ENCODE measurements around the gene GMCL2.

GMCL2 gene

GRCh38 chr5:178209334-178210072 is 22.3 kb upstream of the GMCL2 start:
- no peak for TF ChIP-seq CTCF (conservative IDR thresholded peaks at IDR 0.05)
- H3K27ac ChIP-seq, result no peak overlapping the region

GRCh38 chr5:178208540-178209227 is 21.5 kb upstream of the GMCL2 start:
- no peak for TF ChIP-seq CTCF (conservative IDR thresholded peaks at IDR 0.05)
- H3K27ac ChIP-seq, result no peak overlapping the region

GRCh38 chr5:178207917-178208280 is 20.7 kb upstream of the GMCL2 start:
- TF ChIP-seq CTCF (conservative IDR thresholded peaks at IDR 0.05), result no peak
- peak overlapping the region; percentile 11; the same call in 1 of the 2 replicates for H3K27ac ChIP-seq

GRCh38 chr5:178207183-178207916 is 20.2 kb upstream of the GMCL2 start:
- TF ChIP-seq CTCF (conservative IDR thresholded peaks at IDR 0.05), result no peak

GRCh38 chr5:178206166-178207101 is 19.3 kb upstream of the GMCL2 start:
- H3K27ac ChIP-seq, result peak overlapping the region; percentile 88
- TF ChIP-seq CTCF (conservative IDR thresholded peaks at IDR 0.05), result no peak

More at GRCh38 chr5:178207183-178207916, 20.2 kb upstream of the GMCL2 start:
- peak overlapping the region; percentile 88; the same call in 1 of the 2 replicates for H3K27ac ChIP-seq

GRCh38 chr5:178205749-178206047 is 18.5 kb upstream of the GMCL2 start:
- TF ChIP-seq CTCF (conservative IDR thresholded peaks at IDR 0.05), result no peak
- peak overlapping the region; percentile 88 for H3K27ac ChIP-seq
